Activated CD4-positive, alpha-beta T cell treated with anti-CD3 and anti-CD28 coated beads for 1 hour (primary cell): ENCODE measurements around the gene CCM2L.
A peak's percentile ranks its signal among the peaks of the same experiment; 100 is the strongest.

Experiments
- DNase-seq: peaks from one replicate; pipeline ENCODE4 v3.0.0-alpha.2; 2020

Gene CCM2L

GRCh38 chr20:31998246-31998645 is 12.0 kb upstream of the CCM2L start:
- no peak for DNase-seq

- DNase-seq: no peak
Observed at GRCh38 chr20:32003325-32003724, 6.9 kb upstream of the CCM2L start.

GRCh38 chr20:32004963-32005362 is 5.3 kb upstream of the CCM2L start:
- DNase-seq: no peak

- DNase-seq: no peak
Observed at GRCh38 chr20:32006053-32006452, 4.2 kb upstream of the CCM2L start.

- DNase-seq: no peak
Observed at GRCh38 chr20:32006841-32007786, 3.1 kb upstream of the CCM2L start.

GRCh38 chr20:32007787-32008616 is 2.2 kb upstream of the CCM2L start:
- no peak for DNase-seq

- DNase-seq: no peak
Observed at GRCh38 chr20:32009564-32009963, 674 bp upstream of the CCM2L start.

- no peak for DNase-seq
Observed at GRCh38 chr20:32010666-32011065, 428 bp downstream of the CCM2L start.

GRCh38 chr20:32012159-32012688 is 2.0 kb downstream of the CCM2L start:
- no peak for DNase-seq

- DNase-seq: no peak
Observed at GRCh38 chr20:32013326-32013725, 3.1 kb downstream of the CCM2L start.

GRCh38 chr20:32017711-32018251 is 7.5 kb downstream of the CCM2L start:
- DNase-seq: peak; percentile 44

- DNase-seq: peak; percentile 26
Observed at GRCh38 chr20:32018269-32019155, 8.3 kb downstream of the CCM2L start.

- DNase-seq: no peak
Observed at GRCh38 chr20:32019156-32019510, 8.9 kb downstream of the CCM2L start.

- no peak for DNase-seq
Observed at GRCh38 chr20:32019563-32020463, 9.6 kb downstream of the CCM2L start.

GRCh38 chr20:32021091-32021490 is 10.9 kb downstream of the CCM2L start:
- DNase-seq: no peak

- no peak for DNase-seq
Observed at GRCh38 chr20:32024683-32025295, 14.6 kb downstream of the CCM2L start.

- DNase-seq: no peak
Observed at GRCh38 chr20:32027643-32028042, 17.4 kb downstream of the CCM2L start.

- no peak for DNase-seq
Observed at GRCh38 chr20:32028647-32029372, 18.6 kb downstream of the CCM2L start.

- DNase-seq: no peak
Observed at GRCh38 chr20:32029561-32029960, 19.3 kb downstream of the CCM2L start.
